Adrenal gland (tissue), 5 donors: ENCODE data around the gene TNNT3.

Experiments
- CTCF ChIP-seq, 6 experiments: fragments of 450-650 bp in 4 of 6; fragments of 200-600 bp in 2 of 6; sonication (generic) in 1 of 6; IDR thresholded peaks; 1 replicate in 5 of 6; 2 replicates in 1 of 6; pipeline versions ENCODE4 v1.5.1 to v1.8.0; 2016 to 2021; ENCODE audit warnings: antibody characterized with exemption in 6 of 6, mild to moderate bottlenecking in 2 of 6, moderate library complexity in 1 of 6
- POLR2A ChIP-seq, 2 donors: fragments of 450-650 bp; IDR thresholded peaks; one replicate each; pipeline ENCODE4 v1.6.1; 2017; ENCODE audit warnings: antibody characterized with exemption in 2 of 2, mild to moderate bottlenecking in 2 of 2, moderate library complexity in 1 of 2
- donor health status: DM: no; HTN: no; CAD: no.

DNA sequence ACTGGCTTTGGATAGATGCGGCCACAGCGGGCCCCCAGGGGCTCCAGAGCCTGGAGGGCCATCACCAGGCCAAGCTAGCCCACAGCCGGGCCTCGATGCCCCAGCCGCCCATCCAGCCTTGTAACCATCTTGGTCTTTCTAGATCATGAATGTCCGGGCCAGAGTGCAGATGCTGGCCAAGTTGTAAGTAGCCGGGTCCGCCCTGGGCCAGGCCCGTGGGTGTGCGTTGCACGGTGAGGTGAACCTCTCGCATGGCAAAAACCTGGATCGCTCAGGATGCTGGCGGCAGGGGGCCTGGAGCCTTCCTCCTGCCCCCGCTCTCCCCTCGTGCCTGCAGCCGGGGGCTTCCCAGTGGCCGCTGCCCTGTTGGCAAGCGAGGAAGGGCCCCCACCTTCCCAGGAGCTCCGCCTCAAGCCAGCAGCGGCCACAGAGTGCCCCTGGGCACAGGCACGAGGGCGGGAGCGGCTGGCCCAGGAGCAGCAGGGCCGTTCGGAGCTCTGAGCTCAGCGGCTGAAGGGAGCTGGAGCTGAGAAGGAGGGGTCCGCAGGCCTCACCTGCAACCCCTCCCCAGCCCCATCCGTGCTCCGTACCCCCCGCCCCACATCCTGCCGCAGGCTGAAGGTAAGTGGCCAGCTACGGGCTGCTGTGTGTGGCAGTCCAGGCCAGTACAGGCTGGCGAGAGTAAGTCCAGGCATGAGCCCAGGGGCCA is 16.7 kb downstream of the TNNT3 start:
- TF ChIP-seq POLR2A (IDR thresholded peaks at IDR 0.05) (no peak), CTCF (IDR thresholded peaks at IDR 0.05) (no peak)
